Tibial nerve (tissue), 4 donors: ENCODE measurements around the gene RGS7. TPM values are rescaled to one million over a fixed set of nuclear protein-coding genes. Genes with fewer than 3 reads are reported as not detected.

ENCODE experiments used
- DNase-seq, 2 donors: peaks; one replicate each; pipeline ENCODE4 v3.0.0-alpha.2; 2019; ENCODE audit warnings: low spot score in 2 of 2
- H3K27ac ChIP-seq, 4 donors: fragments of 200-600 bp; sonication (generic) in 3 of 4; one replicate each; pipeline ENCODE4 v1.5.1; 2017 to 2019; ENCODE audit warnings: mild to moderate bottlenecking in 1 of 4
- H3K27me3 ChIP-seq, 2 donors: fragments of 200-600 bp; sonication (generic) in 1 of 2; one replicate each; pipeline versions ENCODE4 v1.5.1 to v1.6.0; 2017 to 2019
- H3K36me3 ChIP-seq, 3 donors: fragments of 200-600 bp; sonication (generic); one replicate each; pipeline ENCODE4 v1.5.1; 2018 to 2019
- H3K4me1 ChIP-seq, 4 donors: fragments of 200-600 bp; sonication (generic) in 3 of 4; one replicate each; pipeline ENCODE4 v1.5.1; 2017 to 2019
- H3K4me3 ChIP-seq, 4 donors: fragments of 200-600 bp; sonication (generic) in 3 of 4; one replicate each; pipeline ENCODE4 v1.5.1; 2017 to 2019; ENCODE audit warnings: mild to moderate bottlenecking in 1 of 4, moderate library complexity in 1 of 4
- H3K9me3 ChIP-seq, 4 donors: fragments of 200-600 bp; sonication (generic) in 3 of 4; one replicate each; pipeline ENCODE4 v1.5.1; 2017 to 2019
- CTCF ChIP-seq, 5 experiments: fragments of 200-600 bp in 3 of 5; fragments of 450-650 bp in 2 of 5; sonication (generic) in 3 of 5; IDR thresholded peaks; one replicate each; pipeline ENCODE4 v1.5.1; 2016 to 2019; ENCODE audit warnings: antibody characterized with exemption in 5 of 5, mild to moderate bottlenecking in 3 of 5, moderate library complexity in 2 of 5
- EP300 ChIP-seq, 2 donors: sonication (generic); formaldehyde crosslinking; IDR thresholded peaks; one replicate each; pipeline ENCODE4 v1.6.1; 2017; ENCODE audit warnings: antibody characterized with exemption in 2 of 2, mild to moderate bottlenecking in 1 of 2
- POLR2A ChIP-seq, 2 donors: fragments of 450-650 bp; IDR thresholded peaks; one replicate each; pipeline ENCODE4 v1.6.1; 2017; ENCODE audit warnings: antibody characterized with exemption in 2 of 2, mild to moderate bottlenecking in 2 of 2, moderate library complexity in 2 of 2
- WGBS, 2 donors: methylation state at CpG; one replicate each; pipeline ENCODE4 v1.1.5; 2018; 5-methylcytosine and 5-hydroxymethylcytosine counted together
- total RNA-seq, 4 donors: library from RNA; depleted of rRNA; stranded (reverse); fragments of >200 nt; gene quantifications; one replicate each; pipeline ENCODE4 v1.1.0, GENCODE V29; 2016

The RGS7 gene
- total RNA-seq, 4 donors from 2014 or later = 0.39 to 1.5 (median 1.0) TPM; not detected in 1

- H3K4me1 ChIP-seq = no peaks in the 10 kb centered on the region
- no peaks in the 10 kb centered on the region for H3K36me3 ChIP-seq
- H3K9me3 ChIP-seq = peaks cover 0 to 23% (median 3%) of the 10 kb centered on the region in 4 donors
- H3K27ac ChIP-seq = no peak overlapping the region
- DNase-seq = no peak
- TF ChIP-seq CTCF (IDR thresholded peaks at IDR 0.05) (no peak), EP300 (IDR thresholded peaks at IDR 0.05) (no peak), POLR2A (IDR thresholded peaks at IDR 0.05) (no peak)
- no peak overlapping the region for H3K4me3 ChIP-seq
- 93 to 95% methylated on average over 11 of the region's 11 CpGs for whole genome bisulfite sequencing, 2 donors
- no peaks in the 10 kb centered on the region for H3K27me3 ChIP-seq
Measured at GRCh38 chr1:240936911-240937668, 419.9 kb downstream of the RGS7 start.

- Histone ChIP-seq H3K9me3 (peaks cover 0 to 23% (median 3%) of the 10 kb centered on the region in 4 donors), H3K27ac (no peak overlapping the region), H3K27me3 (no peaks in the 10 kb centered on the region), H3K36me3 (no peaks in the 10 kb centered on the region), H3K4me1 (no peaks in the 10 kb centered on the region), H3K4me3 (no peak overlapping the region)
- no peak for TF ChIP-seq CTCF (IDR thresholded peaks at IDR 0.05)
- no peak for TF ChIP-seq EP300 (IDR thresholded peaks at IDR 0.05)
- no peak for TF ChIP-seq POLR2A (IDR thresholded peaks at IDR 0.05)
- WGBS, 2 donors = 96 to 98% methylated on average over 2 of the region's 2 CpGs
- DNase-seq = no peak
Measured at GRCh38 chr1:240935920-240936319, 421.1 kb downstream of the RGS7 start.

GRCh38 chr1:240931031-240931430, 426.0 kb downstream of the RGS7 start:
- Histone ChIP-seq H3K9me3 (peaks cover 0 to 4% (median 0%) of the 10 kb centered on the region in 4 donors), H3K4me1 (no peaks in the 10 kb centered on the region), H3K27ac (no peak overlapping the region), H3K36me3 (no peaks in the 10 kb centered on the region), H3K4me3 (no peak overlapping the region), H3K27me3 (no peaks in the 10 kb centered on the region)
- no peak for DNase-seq
- TF ChIP-seq EP300 (IDR thresholded peaks at IDR 0.05) (no peak), CTCF (IDR thresholded peaks at IDR 0.05) (no peak), POLR2A (IDR thresholded peaks at IDR 0.05) (no peak)
- WGBS, 2 donors = 81% methylated on average over 4 of the region's 4 CpGs

GRCh38 chr1:240928265-240928664, 428.7 kb downstream of the RGS7 start:
- Histone ChIP-seq H3K9me3 (no peaks in the 10 kb centered on the region), H3K4me1 (no peaks in the 10 kb centered on the region), H3K4me3 (no peak overlapping the region), H3K36me3 (no peaks in the 10 kb centered on the region), H3K27ac (no peak overlapping the region), H3K27me3 (no peaks in the 10 kb centered on the region)
- WGBS, 2 donors = 93 to 96% methylated on average over 4 of the region's 4 CpGs
- no peak for DNase-seq
- TF ChIP-seq CTCF (IDR thresholded peaks at IDR 0.05) = no peak
- no peak for TF ChIP-seq EP300 (IDR thresholded peaks at IDR 0.05)
- TF ChIP-seq POLR2A (IDR thresholded peaks at IDR 0.05) = no peak

GRCh38 chr1:240927821-240928220, 429.2 kb downstream of the RGS7 start:
- WGBS, 2 donors = 87 to 90% methylated on average over 3 of the region's 3 CpGs
- Histone ChIP-seq H3K27me3 (no peaks in the 10 kb centered on the region), H3K4me3 (no peak overlapping the region), H3K4me1 (no peaks in the 10 kb centered on the region), H3K9me3 (peaks cover 0 to under 1% (median 0%) of the 10 kb centered on the region in 4 donors), H3K27ac (no peak overlapping the region), H3K36me3 (no peaks in the 10 kb centered on the region)
- DNase-seq = no peak
- no peak for TF ChIP-seq POLR2A (IDR thresholded peaks at IDR 0.05)
- no peak for TF ChIP-seq CTCF (IDR thresholded peaks at IDR 0.05)
- no peak for TF ChIP-seq EP300 (IDR thresholded peaks at IDR 0.05)
